HG02623 (cell line): ENCODE measurements around the gene STRAP.
"Not testable (repeated sequence)": the region's sequence is repeated elsewhere in the genome, so short reads cannot be mapped to it uniquely, and the experiment has no call there.

Experiments
- ATAC-seq: cut with Tn5 transposase; IDR thresholded peaks from one replicate; pipeline ENCODE4 v1.9.1; 2021; ENCODE audit warnings: moderate library complexity; ENCODE audit not compliant: unreplicated experiment

The STRAP gene

GRCh38 chr12:15918066-15918465 is 35.9 kb downstream of the STRAP start:
- no peak for ATAC-seq

GRCh38 chr12:15919418-15919817 is 37.2 kb downstream of the STRAP start:
- ATAC-seq = no peak

GRCh38 chr12:15924956-15925355 is 42.8 kb downstream of the STRAP start:
- no peak for ATAC-seq

- no peak for ATAC-seq
Observed at GRCh38 chr12:15928346-15928745, 46.2 kb downstream of the STRAP start.

- ATAC-seq = no peak
Observed at GRCh38 chr12:15928870-15929571, 46.8 kb downstream of the STRAP start.

- ATAC-seq = peak; percentile 45
Observed at GRCh38 chr12:15931590-15932053, 49.4 kb downstream of the STRAP start.

- no peak for ATAC-seq
Observed at GRCh38 chr12:15932327-15932726, 50.1 kb downstream of the STRAP start.

GRCh38 chr12:15932971-15933370 is 50.8 kb downstream of the STRAP start:
- no peak for ATAC-seq

GRCh38 chr12:15933751-15934150 is 51.6 kb downstream of the STRAP start:
- no peak for ATAC-seq

- ATAC-seq = no peak
Observed at GRCh38 chr12:15936751-15937150, 54.6 kb downstream of the STRAP start.

- no peak for ATAC-seq
Observed at GRCh38 chr12:15937902-15938301, 55.7 kb downstream of the STRAP start.

- no peak for ATAC-seq
Observed at GRCh38 chr12:15939111-15939510, 56.9 kb downstream of the STRAP start.

GRCh38 chr12:15942475-15942874 is 60.3 kb downstream of the STRAP start:
- no peak for ATAC-seq

- not testable (repeated sequence) for ATAC-seq
Observed at GRCh38 chr12:15943519-15943918, 61.3 kb downstream of the STRAP start.

GRCh38 chr12:15948461-15948860 is 66.3 kb downstream of the STRAP start:
- not testable (repeated sequence) for ATAC-seq
